ENCODE data around the gene PDXDC1.
"Not testable (repeated sequence)": the region's sequence is repeated elsewhere in the genome, so short reads cannot be mapped to it uniquely, and the experiment has no call there.

The PDXDC1 gene

GRCh38 chr16:14981234-14981633 is 6.4 kb downstream of the PDXDC1 start:
- not testable (repeated sequence) for H3K4me3 ChIP-seq (ENCODE audit: low read depth in 1 of 2, low read length in 1 of 2); H3K27ac ChIP-seq; H3K9me3 ChIP-seq; H3K4me1 ChIP-seq (ENCODE audit: control insufficient read depth in 1 of 2, insufficient read depth in 1 of 2, low read depth in 1 of 2, low read length in 1 of 2); H3K27me3 ChIP-seq
- H3K36me3 ChIP-seq: peaks cover 12% of the 10 kb centered on the region

DNA sequence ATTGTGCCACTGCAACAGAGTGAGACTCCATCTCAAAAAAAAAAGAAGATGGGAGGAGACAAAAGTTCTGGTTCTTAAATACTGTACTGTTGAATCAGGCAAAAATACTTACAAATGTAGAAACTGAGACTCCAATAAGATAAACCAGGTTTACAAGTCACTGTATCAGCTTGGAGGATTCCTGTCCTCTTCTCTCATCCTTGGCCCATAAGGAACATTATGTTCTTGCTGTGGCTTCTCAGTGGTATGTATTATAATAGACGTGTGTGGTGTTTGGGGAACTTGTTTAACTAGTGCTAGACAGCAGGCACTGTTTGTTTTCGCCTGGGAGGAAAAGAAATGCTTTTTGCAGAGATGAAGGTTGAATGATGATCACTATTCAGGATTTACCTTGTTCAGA is 7.7 kb downstream of the PDXDC1 start:
- H3K27me3 ChIP-seq; H3K27ac ChIP-seq; H3K4me1 ChIP-seq (ENCODE audit: control insufficient read depth in 1 of 2, insufficient read depth in 1 of 2, low read depth in 1 of 2, low read length in 1 of 2); H3K4me3 ChIP-seq (ENCODE audit: low read depth in 1 of 2, low read length in 1 of 2); H3K9me3 ChIP-seq: not testable (repeated sequence)
- H3K36me3 ChIP-seq: peaks cover 19% of the 10 kb centered on the region

- not testable (repeated sequence) for H3K4me3 ChIP-seq (ENCODE audit: low read depth in 1 of 2, low read length in 1 of 2); H3K4me1 ChIP-seq (ENCODE audit: control insufficient read depth in 1 of 2, insufficient read depth in 1 of 2, low read depth in 1 of 2, low read length in 1 of 2); H3K27me3 ChIP-seq; H3K9me3 ChIP-seq; H3K27ac ChIP-seq
- peaks cover 30% of the 10 kb centered on the region for H3K36me3 ChIP-seq
Measured at GRCh38 chr16:14988092-14988491, 13.3 kb downstream of the PDXDC1 start.

DNA sequence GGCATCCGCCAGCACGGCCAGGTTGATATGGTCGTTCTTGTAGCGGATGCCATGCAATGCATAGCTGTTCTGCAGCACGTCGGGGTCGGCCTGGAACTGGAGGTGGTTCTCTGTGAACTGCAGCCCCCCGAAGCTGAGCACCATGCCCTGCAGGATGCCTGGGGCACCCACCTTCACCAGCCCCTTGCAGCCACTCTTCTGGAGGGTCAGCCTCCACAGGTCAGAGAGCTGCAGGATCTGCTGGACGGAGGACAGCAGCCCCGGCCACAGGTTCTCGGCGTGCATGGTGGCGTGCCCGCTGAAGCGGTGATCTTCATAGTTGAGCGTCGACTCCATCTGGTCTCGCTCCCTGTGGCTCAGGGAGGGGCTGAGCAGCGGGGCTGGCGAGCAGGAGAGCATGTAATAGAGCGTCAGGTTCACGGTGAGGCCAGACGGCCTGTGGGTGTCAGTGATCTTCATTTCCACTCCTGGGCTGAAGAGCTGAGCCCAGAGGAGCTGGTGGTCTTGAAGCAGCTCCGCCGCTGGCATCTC is 13.9 kb downstream of the PDXDC1 start:
- not testable (repeated sequence) for H3K27me3 ChIP-seq; H3K4me3 ChIP-seq (ENCODE audit: low read depth in 1 of 2, low read length in 1 of 2); H3K4me1 ChIP-seq (ENCODE audit: control insufficient read depth in 1 of 2, insufficient read depth in 1 of 2, low read depth in 1 of 2, low read length in 1 of 2); H3K9me3 ChIP-seq; H3K27ac ChIP-seq
- H3K36me3 ChIP-seq: peaks cover 30% of the 10 kb centered on the region

- not testable (repeated sequence) for H3K4me3 ChIP-seq (ENCODE audit: low read depth in 1 of 2, low read length in 1 of 2)
Measured at GRCh38 chr16:14989291-14990281, 14.8 kb downstream of the PDXDC1 start.

DNA sequence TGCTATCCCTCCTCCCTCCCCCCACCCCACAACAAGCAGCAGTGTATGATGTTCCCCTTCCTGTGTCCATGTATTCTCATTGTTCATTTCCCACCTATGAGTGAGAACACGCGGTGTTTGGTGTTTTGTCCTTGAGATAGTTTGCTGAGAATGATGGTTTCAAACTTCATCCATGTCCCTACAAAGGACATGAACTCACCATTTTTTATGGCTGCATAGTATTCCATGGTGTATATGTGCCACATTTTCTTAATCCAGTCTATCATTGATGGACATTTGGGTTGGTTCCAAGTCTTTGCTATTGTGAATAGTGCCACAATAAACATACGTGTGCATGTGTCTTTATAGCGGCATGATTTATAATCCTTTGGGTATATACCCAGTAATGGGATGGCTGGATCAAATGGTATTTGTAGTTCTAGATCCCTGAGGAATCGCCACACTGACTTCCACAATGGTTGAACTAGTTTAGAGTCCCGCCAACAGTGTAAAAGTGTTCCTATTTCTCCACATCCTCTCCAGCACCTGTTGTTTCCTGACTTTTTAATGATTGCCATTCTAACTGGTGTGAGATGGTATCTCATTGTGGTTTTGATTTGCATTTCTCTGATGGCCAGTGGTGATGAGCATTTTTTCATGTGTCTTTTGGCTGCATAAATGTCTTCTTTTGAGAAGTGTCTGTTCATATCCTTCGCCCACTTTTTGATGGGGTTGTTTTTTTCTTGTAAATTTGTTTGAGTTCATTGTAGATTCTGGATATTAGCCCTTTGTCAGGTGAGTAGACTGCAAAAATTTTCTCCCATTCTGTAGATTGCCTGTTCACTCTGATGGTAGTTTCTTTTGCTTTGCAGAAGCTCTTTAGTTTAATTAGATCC is 18.7 kb downstream of the PDXDC1 start:
- not testable (repeated sequence) for H3K4me3 ChIP-seq (ENCODE audit: low read depth in 1 of 2, low read length in 1 of 2); H3K27ac ChIP-seq; H3K9me3 ChIP-seq; H3K27me3 ChIP-seq; H3K4me1 ChIP-seq (ENCODE audit: control insufficient read depth in 1 of 2, insufficient read depth in 1 of 2, low read depth in 1 of 2, low read length in 1 of 2)
- H3K36me3 ChIP-seq: peaks cover 14% of the 10 kb centered on the region

More at GRCh38 chr16:14989291-14990281, 14.8 kb downstream of the PDXDC1 start:
- not testable (repeated sequence) for H3K4me1 ChIP-seq (ENCODE audit: control insufficient read depth in 1 of 2, insufficient read depth in 1 of 2, low read depth in 1 of 2, low read length in 1 of 2); H3K27me3 ChIP-seq; H3K27ac ChIP-seq; H3K9me3 ChIP-seq
- H3K36me3 ChIP-seq: peaks cover 30% of the 10 kb centered on the region

DNA sequence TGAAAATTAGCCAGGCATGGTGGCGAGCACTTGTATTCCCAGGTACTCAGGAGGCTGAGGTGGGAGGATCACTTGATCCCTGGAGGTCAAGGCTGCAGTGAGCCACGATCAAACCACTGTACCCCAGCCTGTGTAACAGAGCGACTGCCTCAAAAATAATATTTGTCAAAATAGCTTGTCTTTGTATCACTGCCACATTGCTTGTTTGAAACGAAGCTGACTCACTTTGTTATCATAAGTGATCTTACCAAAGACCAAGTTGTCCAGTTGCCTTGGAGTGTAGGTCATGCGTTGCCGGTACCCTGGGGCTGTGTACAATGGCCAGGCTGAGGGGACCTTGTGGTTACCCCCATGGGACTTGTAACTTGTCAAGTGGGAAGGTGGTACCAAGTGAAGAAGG is 21.9 kb downstream of the PDXDC1 start:
- H3K4me3 ChIP-seq (ENCODE audit: low read depth in 1 of 2, low read length in 1 of 2); H3K27ac ChIP-seq; H3K4me1 ChIP-seq (ENCODE audit: control insufficient read depth in 1 of 2, insufficient read depth in 1 of 2, low read depth in 1 of 2, low read length in 1 of 2); H3K9me3 ChIP-seq; H3K27me3 ChIP-seq: not testable (repeated sequence)
- H3K36me3 ChIP-seq: peaks cover 24% of the 10 kb centered on the region

DNA sequence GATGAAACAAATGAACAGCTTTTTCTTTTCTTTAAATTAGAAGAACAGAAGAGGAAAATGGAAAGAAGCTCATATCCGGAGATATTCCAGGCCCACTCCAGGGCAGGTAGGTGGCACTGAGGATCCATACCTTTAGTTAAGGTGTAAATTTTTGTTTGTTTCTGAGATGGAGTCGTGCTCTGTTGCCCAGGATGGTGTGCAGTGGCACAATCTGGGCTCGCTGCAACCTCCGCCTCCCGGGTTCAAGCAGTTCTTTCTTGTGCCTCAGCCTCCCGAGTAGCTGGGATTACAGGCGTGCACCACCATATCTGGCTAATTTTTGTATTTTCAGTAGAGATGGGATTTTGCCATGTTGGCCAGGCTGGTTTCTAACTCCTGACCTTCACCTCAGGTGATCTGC is 23.5 kb downstream of the PDXDC1 start:
- not testable (repeated sequence) for H3K4me1 ChIP-seq (ENCODE audit: control insufficient read depth in 1 of 2, insufficient read depth in 1 of 2, low read depth in 1 of 2, low read length in 1 of 2); H3K4me3 ChIP-seq (ENCODE audit: low read depth in 1 of 2, low read length in 1 of 2); H3K27ac ChIP-seq; H3K9me3 ChIP-seq; H3K27me3 ChIP-seq
- H3K36me3 ChIP-seq: peaks cover 24% of the 10 kb centered on the region

GRCh38 chr16:14999845-15000244 is 25.0 kb downstream of the PDXDC1 start:
- H3K36me3 ChIP-seq: peaks cover 33% of the 10 kb centered on the region
- not testable (repeated sequence) for H3K27ac ChIP-seq; H3K27me3 ChIP-seq; H3K9me3 ChIP-seq; H3K4me3 ChIP-seq (ENCODE audit: low read depth in 1 of 2, low read length in 1 of 2); H3K4me1 ChIP-seq (ENCODE audit: control insufficient read depth in 1 of 2, insufficient read depth in 1 of 2, low read depth in 1 of 2, low read length in 1 of 2)

DNA sequence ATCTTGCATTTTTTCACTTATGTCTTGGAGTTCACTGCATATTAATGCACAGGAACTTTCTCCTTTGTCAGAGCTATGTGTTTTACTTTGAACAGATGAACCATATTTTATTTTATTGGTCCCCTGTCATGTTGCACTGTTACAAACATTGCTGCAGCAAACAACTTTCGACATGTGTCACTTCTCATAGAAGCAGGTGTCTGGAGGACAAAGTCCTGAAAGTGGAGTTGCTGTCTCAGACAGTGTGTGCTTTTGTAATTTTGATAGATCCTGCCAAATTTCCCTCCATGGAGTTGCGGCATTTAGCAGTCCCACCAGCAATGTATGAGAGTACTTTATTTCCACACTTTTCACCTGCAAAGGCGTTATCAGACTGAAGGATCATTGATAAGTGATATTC is 27.6 kb downstream of the PDXDC1 start:
- H3K4me3 ChIP-seq (ENCODE audit: low read depth in 1 of 2, low read length in 1 of 2); H3K9me3 ChIP-seq; H3K27ac ChIP-seq; H3K27me3 ChIP-seq; H3K4me1 ChIP-seq (ENCODE audit: control insufficient read depth in 1 of 2, insufficient read depth in 1 of 2, low read depth in 1 of 2, low read length in 1 of 2): not testable (repeated sequence)
- H3K36me3 ChIP-seq: peaks cover 54% of the 10 kb centered on the region

- H3K4me1 ChIP-seq (ENCODE audit: control insufficient read depth in 1 of 2, insufficient read depth in 1 of 2, low read depth in 1 of 2, low read length in 1 of 2); H3K27me3 ChIP-seq; H3K27ac ChIP-seq; H3K4me3 ChIP-seq (ENCODE audit: low read depth in 1 of 2, low read length in 1 of 2); H3K9me3 ChIP-seq: not testable (repeated sequence)
- peaks cover 57% of the 10 kb centered on the region for H3K36me3 ChIP-seq
Measured at GRCh38 chr16:15005357-15006132, 30.7 kb downstream of the PDXDC1 start.

DNA sequence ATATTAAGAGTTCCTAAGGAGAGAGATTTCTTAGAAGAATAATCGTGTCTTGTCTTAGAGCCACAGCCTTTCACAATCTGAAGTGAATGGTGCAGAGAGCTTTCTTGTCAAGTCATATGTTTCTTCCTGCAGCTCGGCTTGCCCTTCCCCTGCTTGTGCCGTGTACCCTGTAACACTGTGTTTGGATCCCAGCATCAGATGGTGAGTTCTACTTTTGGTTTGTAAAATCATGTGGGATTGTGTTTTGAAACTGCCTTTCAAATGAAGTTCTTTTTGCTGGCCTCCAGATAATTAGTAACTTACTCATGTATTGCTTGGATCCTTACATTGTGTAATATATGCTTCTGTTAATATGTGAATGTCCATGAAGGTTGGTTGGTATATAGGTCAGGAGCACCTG is 33.8 kb downstream of the PDXDC1 start:
- not testable (repeated sequence) for H3K27ac ChIP-seq; H3K27me3 ChIP-seq; H3K4me1 ChIP-seq (ENCODE audit: control insufficient read depth in 1 of 2, insufficient read depth in 1 of 2, low read depth in 1 of 2, low read length in 1 of 2); H3K4me3 ChIP-seq (ENCODE audit: low read depth in 1 of 2, low read length in 1 of 2); H3K9me3 ChIP-seq
- peaks cover 79% of the 10 kb centered on the region for H3K36me3 ChIP-seq

- H3K27ac ChIP-seq; H3K9me3 ChIP-seq; H3K4me3 ChIP-seq (ENCODE audit: low read depth in 1 of 2, low read length in 1 of 2); H3K4me1 ChIP-seq (ENCODE audit: control insufficient read depth in 1 of 2, insufficient read depth in 1 of 2, low read depth in 1 of 2, low read length in 1 of 2); H3K27me3 ChIP-seq: not testable (repeated sequence)
- peaks cover 75% of the 10 kb centered on the region for H3K36me3 ChIP-seq
Measured at GRCh38 chr16:15012941-15013340, 38.1 kb downstream of the PDXDC1 start.
